HG03060 (cell line): ENCODE data around the gene HOXB2.

Experiments used
- ATAC-seq: cut with Tn5 transposase; IDR thresholded peaks from one replicate; pipeline ENCODE4 v1.9.1; 2021; ENCODE audit warnings: low read depth, moderate number of reproducible peaks; ENCODE audit not compliant: unreplicated experiment

Gene HOXB2

GRCh38 chr17:48566717-48567116 is 21.8 kb upstream of the HOXB2 start:
- ATAC-seq, result no peak

GRCh38 chr17:48565925-48566710 is 21.2 kb upstream of the HOXB2 start:
- no peak for ATAC-seq

- ATAC-seq, result no peak
Observed at GRCh38 chr17:48565022-48565554, 20.2 kb upstream of the HOXB2 start.

GRCh38 chr17:48564188-48565021 is 19.5 kb upstream of the HOXB2 start:
- ATAC-seq, result no peak

- no peak for ATAC-seq
Observed at GRCh38 chr17:48563867-48564187, 18.9 kb upstream of the HOXB2 start.

GRCh38 chr17:48563385-48563838 is 18.5 kb upstream of the HOXB2 start:
- no peak for ATAC-seq

GRCh38 chr17:48562934-48563333 is 18.0 kb upstream of the HOXB2 start:
- no peak for ATAC-seq

GRCh38 chr17:48561884-48562810 is 17.2 kb upstream of the HOXB2 start:
- peak; percentile 60 for ATAC-seq

- ATAC-seq, result no peak
Observed at GRCh38 chr17:48559840-48560817, 15.2 kb upstream of the HOXB2 start.

- ATAC-seq, result no peak
Observed at GRCh38 chr17:48559122-48559839, 14.4 kb upstream of the HOXB2 start.

GRCh38 chr17:48558831-48559121 is 13.9 kb upstream of the HOXB2 start:
- ATAC-seq, result no peak

- ATAC-seq, result no peak
Observed at GRCh38 chr17:48558057-48558830, 13.3 kb upstream of the HOXB2 start.

GRCh38 chr17:48556576-48557401 is 11.9 kb upstream of the HOXB2 start:
- no peak for ATAC-seq

- no peak for ATAC-seq
Observed at GRCh38 chr17:48556229-48556575, 11.3 kb upstream of the HOXB2 start.

- no peak for ATAC-seq
Observed at GRCh38 chr17:48555258-48556228, 10.6 kb upstream of the HOXB2 start.
